ENCODE results near the gene TSHZ2.

Gene TSHZ2

GRCh38 chr20:53175135-53175780 lies 203.1 kb downstream of the TSHZ2 start:
- no peak for DNase-seq

DNA sequence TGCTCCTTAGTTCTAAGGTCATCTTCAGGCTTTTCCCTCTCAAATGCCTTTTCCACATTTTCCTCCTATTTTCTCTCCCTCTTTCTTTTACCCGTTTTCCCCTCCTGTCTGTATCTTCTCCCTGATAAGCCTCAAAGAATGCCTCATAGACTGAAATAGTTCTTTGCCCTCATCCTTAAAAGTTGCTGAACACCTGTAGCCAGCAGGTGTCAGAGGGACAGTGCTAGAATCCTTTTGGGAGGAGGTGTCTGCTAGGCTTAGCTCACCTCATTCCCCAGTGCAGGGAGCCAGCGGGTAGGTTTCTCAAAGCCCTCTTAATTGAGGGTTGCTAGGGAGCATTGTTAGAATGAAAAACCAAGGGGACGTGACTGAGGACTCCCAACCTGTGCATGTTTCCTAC lies 204.0 kb downstream of the TSHZ2 start:
- no peak for DNase-seq

- no peak for DNase-seq
Observed at GRCh38 chr20:53177687-53178086, 205.5 kb downstream of the TSHZ2 start.

DNA sequence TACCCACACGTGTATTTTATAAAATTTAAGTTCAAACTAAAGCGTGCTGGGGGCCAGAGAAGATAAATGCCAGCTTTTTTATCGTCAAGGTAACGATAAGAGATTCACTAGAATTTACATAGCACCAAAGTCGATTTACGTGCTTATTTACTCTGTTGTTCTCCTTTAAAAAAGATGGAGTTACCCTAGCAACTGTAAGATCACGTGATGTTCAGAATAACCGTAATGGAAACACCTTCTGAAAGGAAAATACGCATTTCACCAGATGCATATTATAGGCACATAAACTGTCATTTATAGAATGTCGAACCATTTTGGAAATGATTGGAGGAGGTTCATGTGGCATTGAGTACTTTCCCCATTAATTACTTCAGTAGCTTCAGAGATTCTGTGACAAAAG lies 207.6 kb downstream of the TSHZ2 start:
- no peak for DNase-seq

DNA sequence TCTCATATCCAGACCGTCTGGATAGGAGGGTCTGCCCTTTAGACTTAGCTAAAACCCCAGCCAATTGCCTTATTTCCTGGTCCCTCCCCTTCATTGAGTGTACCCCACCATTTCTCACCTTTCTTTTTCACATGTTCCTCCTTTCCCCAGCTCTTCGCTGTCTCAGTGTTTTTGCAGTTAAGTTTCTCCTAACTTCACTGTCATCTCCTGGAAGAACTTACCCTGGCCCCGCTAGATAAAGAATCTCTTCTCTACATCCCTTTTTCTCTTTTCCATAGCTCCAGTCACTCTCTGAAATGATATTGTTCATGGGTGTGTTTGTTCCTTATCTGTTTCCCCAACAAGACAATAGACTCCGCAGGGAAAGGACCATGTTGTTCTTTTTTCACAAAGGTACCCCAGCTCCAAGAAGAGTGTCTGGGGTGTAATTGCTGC lies 208.8 kb downstream of the TSHZ2 start:
- no peak for DNase-seq

DNA sequence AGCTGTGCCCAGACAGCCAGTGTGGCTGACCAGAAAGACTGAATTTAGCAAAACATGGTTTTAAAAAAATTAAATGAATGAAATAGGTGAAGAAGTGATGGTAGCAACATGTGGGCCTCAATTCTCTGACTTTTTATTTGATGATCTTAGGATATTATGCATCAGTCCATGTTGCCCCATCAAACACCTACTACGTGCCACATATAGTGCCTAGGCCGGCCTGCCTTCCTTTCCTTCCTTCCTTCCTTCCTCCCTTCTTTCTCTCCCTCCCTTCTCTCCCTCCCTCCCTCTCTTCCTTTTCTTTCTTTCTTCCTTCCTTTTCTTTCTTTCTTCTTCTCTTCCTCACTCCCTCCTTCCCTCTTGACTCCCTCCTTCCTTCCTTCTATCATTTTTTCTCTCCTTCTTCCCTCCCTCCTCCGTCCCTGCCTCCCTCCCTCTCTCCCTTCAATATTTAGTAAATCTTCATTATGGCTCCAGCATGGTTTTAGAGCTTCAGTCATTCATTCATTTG lies 209.8 kb downstream of the TSHZ2 start:
- no peak for DNase-seq

- DNase-seq: no peak
Observed at GRCh38 chr20:53183181-53183580, 211.0 kb downstream of the TSHZ2 start.

GRCh38 chr20:53186635-53187034 lies 214.5 kb downstream of the TSHZ2 start:
- DNase-seq: no peak

- DNase-seq: no peak
Observed at GRCh38 chr20:53187392-53188068, 215.4 kb downstream of the TSHZ2 start.

GRCh38 chr20:53190225-53190624 lies 218.1 kb downstream of the TSHZ2 start:
- no peak for DNase-seq

DNA sequence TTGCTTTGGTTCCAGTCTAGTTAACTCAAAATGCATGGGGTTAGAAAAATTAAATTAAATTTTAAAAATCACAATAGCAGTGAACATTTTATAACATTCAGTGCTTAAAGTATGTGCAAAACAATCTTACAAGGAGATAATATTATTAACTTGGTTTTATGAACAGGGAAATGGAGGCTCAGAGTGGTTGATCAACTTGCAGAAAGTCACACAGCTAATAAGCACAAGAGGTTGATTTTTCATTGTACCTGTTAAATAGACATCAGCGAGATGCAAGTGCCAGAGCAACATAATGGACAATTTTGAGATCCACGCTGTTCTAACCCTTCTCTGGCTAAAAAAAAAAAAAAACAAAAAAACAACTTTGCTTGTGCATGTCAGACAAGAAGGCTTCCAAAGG lies 219.8 kb downstream of the TSHZ2 start:
- DNase-seq: no peak

DNA sequence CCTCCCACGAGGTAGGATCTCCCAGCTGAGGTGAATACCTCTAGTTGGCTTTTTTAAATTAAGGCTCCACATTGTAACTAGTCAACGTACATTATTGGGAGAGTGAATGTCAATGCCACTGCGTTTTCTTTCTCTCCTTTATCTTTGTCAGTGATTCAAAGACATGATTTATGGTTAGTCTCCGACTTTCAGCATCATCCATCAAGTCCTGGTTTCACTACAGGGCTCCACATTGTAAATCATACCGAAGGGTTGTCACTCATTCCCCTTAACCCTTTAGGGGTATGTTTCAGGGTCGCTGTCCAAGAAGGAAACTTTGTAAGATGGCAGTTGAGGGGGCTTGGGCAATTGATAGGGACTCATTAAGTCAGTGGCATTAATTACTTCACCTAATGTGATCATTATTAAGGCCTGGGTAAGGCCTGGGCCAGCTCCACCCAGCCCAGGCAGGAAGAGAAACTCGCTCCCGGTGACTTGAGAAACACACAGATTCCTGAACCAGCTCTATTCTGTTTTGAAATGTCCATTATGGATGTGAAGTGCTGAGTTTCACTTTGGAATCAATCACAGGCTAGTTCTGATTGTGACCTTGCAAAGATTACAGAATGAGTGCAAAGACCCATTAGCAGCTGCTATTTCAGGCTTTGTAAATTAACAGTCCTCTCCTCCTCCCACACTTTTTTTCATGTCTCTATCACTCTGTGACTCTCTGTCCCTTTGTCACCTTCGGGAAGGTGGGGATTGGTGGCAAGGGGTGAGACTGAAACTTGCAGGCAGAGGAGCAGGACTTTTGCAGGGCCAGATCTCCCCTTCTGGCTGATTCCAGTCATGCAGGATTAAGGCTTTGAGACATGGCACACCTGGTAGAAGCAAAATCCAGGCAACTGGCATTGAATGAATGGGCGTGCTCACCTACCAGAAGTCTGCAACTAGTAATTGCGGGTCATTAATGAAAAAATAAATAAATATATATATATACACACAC lies 222.4 kb downstream of the TSHZ2 start:
- no peak for DNase-seq

GRCh38 chr20:53195876-53196610 lies 223.9 kb downstream of the TSHZ2 start:
- DNase-seq: no peak

- no peak for DNase-seq
Observed at GRCh38 chr20:53201588-53201987, 229.4 kb downstream of the TSHZ2 start.

DNA sequence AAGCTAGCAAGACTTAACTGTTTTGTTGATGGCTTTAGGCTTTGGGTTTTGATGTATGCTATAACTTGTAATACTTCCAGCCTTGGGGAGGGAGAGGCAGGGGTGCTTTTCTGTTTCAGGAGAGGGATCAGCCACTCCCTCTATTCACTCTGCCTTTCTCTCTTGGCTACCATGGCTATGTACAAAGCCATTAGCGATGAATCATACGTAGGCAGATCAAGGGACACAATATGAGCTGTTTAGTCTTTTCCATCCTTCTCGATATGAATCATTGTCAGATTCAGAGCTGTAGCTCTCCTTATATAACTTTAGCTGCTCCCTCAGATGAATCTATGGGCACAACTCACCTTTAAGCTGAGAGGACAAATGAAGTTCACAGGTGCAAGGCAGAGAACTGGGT lies 230.6 kb downstream of the TSHZ2 start:
- DNase-seq: no peak

- DNase-seq: no peak
Observed at GRCh38 chr20:53205046-53205445, 232.9 kb downstream of the TSHZ2 start.

- no peak for DNase-seq
Observed at GRCh38 chr20:53208110-53208832, 236.1 kb downstream of the TSHZ2 start.

- no peak for DNase-seq
Observed at GRCh38 chr20:53210041-53210440, 237.9 kb downstream of the TSHZ2 start.

DNA sequence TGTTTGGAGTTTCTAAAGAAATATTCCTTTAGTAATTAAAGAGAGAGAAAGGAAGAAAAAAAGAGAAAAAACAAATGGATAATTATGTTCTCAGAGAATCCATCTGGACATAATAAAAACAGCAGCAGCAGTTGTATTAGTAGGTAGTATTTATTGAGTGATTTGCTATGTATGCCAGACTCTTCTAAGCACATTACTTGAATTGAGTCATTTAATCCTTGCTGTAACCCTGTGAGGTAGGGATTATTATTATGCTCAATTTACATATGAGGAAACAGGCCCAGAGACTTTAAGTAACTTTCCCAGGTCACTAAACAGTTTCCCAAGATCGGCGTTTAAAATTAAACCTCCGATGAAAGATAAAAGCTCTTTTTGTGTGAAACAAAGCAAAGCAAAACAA lies 238.8 kb downstream of the TSHZ2 start:
- no peak for DNase-seq

DNA sequence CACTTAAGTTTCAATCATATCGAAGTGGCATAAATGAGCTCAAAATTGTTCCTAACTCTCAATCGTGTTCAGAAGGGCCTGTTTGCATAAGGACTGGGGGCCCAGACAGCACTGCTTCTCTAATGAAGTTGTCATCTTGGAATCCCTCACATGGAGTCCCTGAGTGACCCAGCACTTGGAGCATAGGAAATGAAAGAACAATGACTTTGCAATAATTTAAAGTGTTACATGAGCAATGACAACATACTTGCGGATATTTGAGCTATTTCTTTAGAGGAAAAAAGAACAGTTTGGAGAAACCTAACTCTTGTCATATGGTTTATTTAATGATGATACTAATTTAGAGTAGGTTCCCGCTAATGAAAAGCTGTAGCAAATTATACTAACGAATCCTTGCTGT lies 239.9 kb downstream of the TSHZ2 start:
- no peak for DNase-seq

GRCh38 chr20:53214392-53214791 lies 242.2 kb downstream of the TSHZ2 start:
- DNase-seq: no peak

DNA sequence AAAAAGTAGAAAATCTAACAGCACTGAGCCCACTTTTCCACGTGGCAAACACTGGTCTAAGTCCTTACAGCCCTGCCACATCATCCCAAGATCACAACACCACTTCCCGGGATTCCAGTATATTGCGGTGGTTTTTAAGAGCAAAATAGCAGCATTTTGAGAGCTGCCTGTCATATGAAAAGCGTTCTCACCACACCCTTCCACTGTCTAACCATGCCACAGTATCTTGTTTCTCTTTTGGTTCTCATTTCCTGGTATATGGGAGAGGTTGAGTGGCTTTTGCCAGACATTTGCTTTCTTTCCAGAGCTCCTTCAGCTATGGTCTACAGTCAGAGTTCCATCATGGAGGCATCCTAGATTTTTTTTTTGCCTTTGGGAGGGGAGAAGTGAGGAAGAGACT lies 243.0 kb downstream of the TSHZ2 start:
- no peak for DNase-seq
